Suppressor macrophage (primary cell): ENCODE data around the gene STARD3.
A peak's percentile ranks its signal among the peaks of the same experiment; 100 is the strongest.

Experiments used
- DNase-seq, 4 experiments: peaks; one replicate each; pipeline ENCODE4 v3.0.0-alpha.2; 2020 to 2022

The STARD3 gene

GRCh38 chr17:39639043-39639442 lies 2.1 kb downstream of the STARD3 start:
- no peak for DNase-seq

DNA sequence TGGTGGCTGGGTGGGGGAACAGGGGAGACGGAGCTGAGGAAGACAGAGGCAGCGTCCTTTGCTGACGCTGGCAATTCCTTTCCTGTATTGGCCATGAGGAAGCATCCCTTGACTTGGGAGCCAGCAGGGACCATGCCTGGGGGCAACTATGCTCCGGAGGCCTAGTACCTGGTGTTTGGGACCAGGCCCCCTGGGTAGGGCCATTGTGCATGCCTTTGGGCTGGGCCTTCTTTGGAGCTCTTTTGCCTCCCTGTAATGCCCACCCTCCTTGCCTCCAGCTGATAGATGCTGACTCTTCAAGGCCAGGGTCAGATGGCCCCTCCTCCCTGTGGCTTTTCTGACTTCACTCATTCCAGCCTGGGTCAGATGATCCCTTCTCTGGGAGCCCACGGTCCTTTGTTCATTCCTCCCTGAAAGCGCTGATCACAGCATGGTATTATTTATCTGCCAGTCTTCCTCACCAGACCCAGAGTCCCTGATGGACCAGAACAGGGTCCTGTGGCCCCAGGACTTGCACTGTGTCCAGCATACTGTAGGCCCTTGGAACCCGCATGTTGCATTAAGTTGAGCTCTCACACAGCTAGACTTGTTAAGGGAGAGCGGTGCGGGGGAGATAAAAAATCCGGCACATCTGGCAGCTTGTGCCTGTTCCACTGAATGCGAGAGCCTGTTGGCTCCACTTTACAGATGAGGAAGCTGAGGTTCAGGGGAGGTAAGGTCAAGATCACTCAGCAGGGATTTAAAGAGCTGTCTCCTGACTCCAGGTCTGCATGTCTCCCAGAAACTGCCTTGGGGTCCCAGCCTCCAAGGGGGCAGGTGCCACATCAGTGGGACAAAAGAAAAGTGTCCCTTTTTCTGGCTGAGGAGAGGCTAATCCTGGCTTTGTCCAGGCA lies 2.9 kb downstream of the STARD3 start:
- peak in 2 of 4 experiments; percentile 41 to 53 for DNase-seq

- DNase-seq, result peak; percentile 35 to 70 (median 58)
Measured at GRCh38 chr17:39640591-39641031, 3.7 kb downstream of the STARD3 start.

- no peak for DNase-seq
Measured at GRCh38 chr17:39641097-39641496, 4.2 kb downstream of the STARD3 start.

GRCh38 chr17:39641883-39642282 lies 4.9 kb downstream of the STARD3 start:
- peak; percentile 72 to 86 (median 79) for DNase-seq

GRCh38 chr17:39642291-39643074 lies 5.5 kb downstream of the STARD3 start:
- peak in 3 of 4 experiments; percentile 33 to 44 (median 42) for DNase-seq

GRCh38 chr17:39643271-39643670 lies 6.3 kb downstream of the STARD3 start:
- peak in 1 of 4 experiments; percentile 45 for DNase-seq

DNA sequence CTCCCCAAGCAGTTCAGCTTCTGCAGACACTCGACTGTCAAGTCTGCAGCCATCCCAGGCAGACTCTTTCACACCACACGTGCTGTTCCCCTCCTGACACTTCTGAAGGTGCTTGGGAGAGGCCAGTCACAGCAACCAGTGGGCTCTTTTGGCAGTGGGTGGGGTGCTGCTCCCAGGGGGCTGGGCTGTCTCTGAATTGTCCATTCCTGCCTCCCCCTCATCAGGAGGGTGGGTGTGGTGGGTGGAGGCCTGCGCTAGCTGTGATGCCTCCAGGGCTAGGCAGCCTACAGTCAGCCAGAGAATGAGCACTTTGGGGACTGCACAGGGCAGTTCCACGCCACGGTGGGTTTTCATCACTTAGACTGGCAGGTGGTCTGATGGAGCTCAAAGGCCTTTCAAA lies 10.3 kb downstream of the STARD3 start:
- DNase-seq, result no peak

- peak; percentile 45 to 66 (median 58) for DNase-seq
Measured at GRCh38 chr17:39648616-39649366, 11.8 kb downstream of the STARD3 start.

GRCh38 chr17:39650121-39650579 lies 13.2 kb downstream of the STARD3 start:
- DNase-seq, result no peak

GRCh38 chr17:39651923-39652586 lies 15.1 kb downstream of the STARD3 start:
- peak in 1 of 4 experiments; percentile 40 for DNase-seq

DNA sequence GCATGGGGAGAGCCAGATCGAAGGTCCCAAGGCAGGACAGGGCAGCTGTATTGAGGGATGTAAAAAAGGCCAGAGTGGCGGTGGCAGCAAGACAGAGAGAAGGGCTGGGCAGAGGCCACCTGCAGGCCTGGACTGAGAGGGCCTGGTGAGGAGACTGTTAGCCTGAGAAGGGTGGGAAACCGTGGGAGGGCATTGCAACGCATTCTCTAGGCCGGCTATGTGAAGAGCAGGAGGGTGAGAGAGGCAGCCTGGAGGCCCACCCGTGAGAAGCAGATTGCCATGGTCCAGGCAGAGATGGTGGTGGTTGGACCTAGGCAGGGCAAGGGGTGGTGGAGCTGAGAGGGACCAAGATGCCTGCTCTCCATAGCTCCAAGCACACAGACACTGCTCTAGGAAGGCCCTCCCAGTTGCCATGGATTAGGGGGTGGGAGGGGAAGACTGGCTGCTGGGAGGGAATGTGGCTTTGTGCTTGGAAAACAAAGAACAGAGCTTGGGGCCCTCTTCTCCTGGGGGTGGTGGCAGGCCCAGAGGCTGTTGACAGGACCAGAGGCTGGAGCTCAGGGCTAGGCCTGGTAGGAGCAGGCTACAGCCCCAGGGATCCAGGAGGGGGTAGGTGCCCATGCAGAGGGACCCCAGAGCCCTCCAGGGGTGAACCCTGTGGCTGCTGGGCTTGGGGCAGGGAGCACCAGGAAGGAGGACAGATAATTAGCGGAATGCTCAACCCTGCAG lies 15.8 kb downstream of the STARD3 start:
- no peak for DNase-seq

GRCh38 chr17:39653316-39653661 lies 16.3 kb downstream of the STARD3 start:
- DNase-seq, result no peak

DNA sequence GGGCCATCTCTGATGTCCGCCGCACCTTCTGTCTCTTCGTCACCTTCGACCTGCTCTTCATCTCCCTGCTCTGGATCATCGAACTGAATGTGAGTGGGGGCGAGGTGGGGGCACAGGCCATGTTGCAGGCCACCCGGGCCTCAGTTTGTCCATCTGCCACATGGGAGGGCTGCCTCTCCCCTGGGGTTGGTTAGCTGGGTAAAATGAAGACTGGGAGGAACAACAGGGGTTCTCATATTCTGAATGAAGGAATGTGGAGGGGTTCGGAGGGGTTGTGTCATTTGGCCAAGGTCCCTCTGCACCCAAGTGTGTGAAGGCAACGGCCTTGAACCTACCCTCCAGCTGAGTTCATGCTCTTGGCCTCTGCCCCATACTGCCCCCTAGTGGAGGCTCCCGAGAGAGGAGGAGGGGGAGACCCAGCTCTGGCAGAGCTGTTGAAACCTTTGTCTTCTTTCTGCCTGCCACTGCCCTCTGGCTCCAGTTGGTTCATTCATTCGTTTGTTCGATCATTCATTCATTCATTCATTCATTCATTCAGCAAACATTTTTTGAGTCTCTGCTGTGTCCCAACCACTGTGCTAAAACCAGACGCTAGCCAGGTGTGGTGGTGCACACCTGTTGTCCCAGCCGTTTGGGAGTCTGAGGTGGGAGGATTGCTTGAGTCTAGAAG lies 16.9 kb downstream of the STARD3 start:
- DNase-seq, result peak; percentile 80 to 91 (median 84)

GRCh38 chr17:39655105-39655504 lies 18.2 kb downstream of the STARD3 start:
- no peak for DNase-seq

- DNase-seq, result no peak
Measured at GRCh38 chr17:39658346-39658745, 21.4 kb downstream of the STARD3 start.

DNA sequence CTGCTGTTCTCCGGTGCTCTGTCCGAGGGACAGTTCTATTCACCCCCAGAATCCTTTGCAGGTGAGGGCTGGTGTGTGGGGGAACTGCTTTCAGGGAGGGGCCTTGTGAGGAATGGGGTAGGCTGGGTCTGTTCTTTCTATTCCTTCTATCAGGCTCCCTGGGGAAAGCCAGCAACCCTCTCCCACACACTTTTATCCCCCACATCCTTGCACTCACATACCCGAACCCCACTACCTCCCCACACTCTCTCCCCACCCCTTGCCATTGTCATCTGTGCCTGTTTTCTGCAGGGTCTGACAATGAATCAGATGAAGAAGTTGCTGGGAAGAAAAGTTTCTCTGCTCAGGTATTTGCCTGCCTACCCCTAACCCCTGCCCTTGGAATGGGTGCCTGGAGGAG lies 21.8 kb downstream of the STARD3 start:
- DNase-seq, result no peak

GRCh38 chr17:39659279-39660010 lies 22.5 kb downstream of the STARD3 start:
- peak; percentile 53 to 67 (median 64) for DNase-seq

- no peak for DNase-seq
Measured at GRCh38 chr17:39660011-39660360, 23.0 kb downstream of the STARD3 start.
